T follicular helper cell (primary cell): ENCODE results near the gene FZR1.
"Not testable (repeated sequence)": the region's sequence is repeated elsewhere in the genome, so short reads cannot be mapped to it uniquely, and the experiment has no call there.

ENCODE experiments used
- DNase-seq: peaks from one replicate; pipeline ENCODE4 v3.0.0-alpha.2; 2020; ENCODE audit warnings: low read depth

FZR1 gene

GRCh38 chr19:3529299-3529698 is 23.2 kb downstream of the FZR1 start:
- DNase-seq, result not testable (repeated sequence)

GRCh38 chr19:3530389-3530788 is 24.3 kb downstream of the FZR1 start:
- no peak for DNase-seq

GRCh38 chr19:3531716-3532115 is 25.6 kb downstream of the FZR1 start:
- no peak for DNase-seq

- no peak for DNase-seq
Measured at GRCh38 chr19:3532154-3532786, 26.2 kb downstream of the FZR1 start.

- no peak for DNase-seq
Measured at GRCh38 chr19:3533033-3533432, 26.9 kb downstream of the FZR1 start.

GRCh38 chr19:3533563-3534216 is 27.6 kb downstream of the FZR1 start:
- DNase-seq, result no peak

- no peak for DNase-seq
Measured at GRCh38 chr19:3534375-3535234, 28.5 kb downstream of the FZR1 start.

GRCh38 chr19:3535235-3535535 is 29.1 kb downstream of the FZR1 start:
- DNase-seq, result no peak

- DNase-seq, result no peak
Measured at GRCh38 chr19:3535563-3535965, 29.5 kb downstream of the FZR1 start.

- no peak for DNase-seq
Measured at GRCh38 chr19:3535981-3536380, 29.9 kb downstream of the FZR1 start.

- DNase-seq, result no peak
Measured at GRCh38 chr19:3536429-3537100, 30.5 kb downstream of the FZR1 start.

GRCh38 chr19:3537101-3537437 is 31.0 kb downstream of the FZR1 start:
- no peak for DNase-seq

- DNase-seq, result no peak
Measured at GRCh38 chr19:3537438-3538240, 31.5 kb downstream of the FZR1 start.

- DNase-seq, result no peak
Measured at GRCh38 chr19:3538258-3538929, 32.3 kb downstream of the FZR1 start.

- DNase-seq, result no peak
Measured at GRCh38 chr19:3538965-3539755, 33.0 kb downstream of the FZR1 start, which contains the start of gene TEKTIP1. Gene TEKTIP1, plus strand, starts transcription at chr19:3539174. Its CDS starts 4 bp downstream, at chr19:3539178.

- DNase-seq, result no peak
Measured at GRCh38 chr19:3539756-3540118, 33.6 kb downstream of the FZR1 start.

- DNase-seq, result no peak
Measured at GRCh38 chr19:3543150-3544057, 37.3 kb downstream of the FZR1 start.

- DNase-seq, result no peak
Measured at GRCh38 chr19:3544058-3544376, 37.9 kb downstream of the FZR1 start.
